ENCODE measurements around the gene TNFAIP3.
"Not testable (repeated sequence)": the region's sequence is repeated elsewhere in the genome, so short reads cannot be mapped to it uniquely, and the experiment has no call there.

Gene TNFAIP3

DNA sequence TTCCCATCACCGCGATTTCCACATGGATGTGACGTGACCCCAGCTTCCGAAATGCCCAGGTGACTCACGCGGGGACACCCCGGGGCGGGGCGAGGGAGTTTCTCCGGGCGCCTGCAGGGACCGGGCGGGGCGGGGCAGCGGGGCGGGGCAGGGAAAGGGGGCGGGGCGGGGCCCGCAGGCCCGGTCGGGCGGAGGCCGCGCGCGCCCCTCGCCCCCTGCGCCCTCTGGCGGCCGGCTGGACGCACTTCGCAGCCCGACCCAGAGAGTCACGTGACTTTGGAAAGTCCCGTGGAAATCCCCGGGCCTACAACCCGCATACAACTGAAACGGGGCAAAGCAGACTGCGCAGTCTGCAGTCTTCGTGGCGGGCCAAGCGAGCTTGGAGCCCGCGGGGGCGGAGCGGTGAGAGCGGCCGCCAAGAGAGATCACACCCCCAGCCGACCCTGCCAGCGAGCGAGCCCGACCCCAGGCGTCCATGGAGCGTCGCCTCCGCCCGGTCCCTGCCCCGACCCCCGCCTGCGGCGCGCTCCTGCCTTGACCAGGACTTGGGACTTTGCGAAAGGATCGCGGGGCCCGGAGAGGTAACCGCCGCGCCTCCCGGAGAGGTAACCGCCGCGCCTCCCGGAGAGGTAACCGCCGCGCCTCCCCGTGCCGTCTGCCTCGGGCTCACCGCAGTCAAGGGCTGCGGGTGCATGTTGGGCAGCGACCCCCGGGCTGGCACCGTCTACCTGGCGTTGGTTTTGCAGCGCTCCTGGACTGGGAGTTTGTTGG lies at the start of gene TNFAIP3:
TSS of gene TNFAIP3 (plus strand) at position 346 of the 771 bp plus-strand sequence. CDS start 3,969 bp downstream, outside the sequence.
- DNase-seq (ENCODE audit: low spot score) = peak; percentile 95

DNA sequence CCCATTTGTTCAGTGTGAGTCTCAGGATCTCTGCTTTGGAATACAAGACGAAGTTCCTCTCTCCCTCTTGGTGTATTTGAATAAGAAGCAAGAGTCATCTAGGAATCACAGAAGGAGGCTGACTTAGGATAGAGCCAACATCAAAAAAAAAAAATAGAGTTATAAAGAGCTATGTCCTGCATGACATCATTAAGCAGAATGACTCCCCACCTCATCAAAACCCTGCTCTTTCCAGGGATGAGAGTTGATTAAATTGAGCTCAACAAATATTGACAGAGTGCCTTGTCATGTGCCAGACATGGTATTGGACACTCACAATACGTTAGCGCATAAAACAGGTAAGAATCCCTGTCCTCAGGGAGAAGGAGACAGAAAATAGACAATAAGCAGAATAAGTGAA lies 48.6 kb upstream of the TNFAIP3 start:
- no peak for DNase-seq (ENCODE audit: low spot score)

DNA sequence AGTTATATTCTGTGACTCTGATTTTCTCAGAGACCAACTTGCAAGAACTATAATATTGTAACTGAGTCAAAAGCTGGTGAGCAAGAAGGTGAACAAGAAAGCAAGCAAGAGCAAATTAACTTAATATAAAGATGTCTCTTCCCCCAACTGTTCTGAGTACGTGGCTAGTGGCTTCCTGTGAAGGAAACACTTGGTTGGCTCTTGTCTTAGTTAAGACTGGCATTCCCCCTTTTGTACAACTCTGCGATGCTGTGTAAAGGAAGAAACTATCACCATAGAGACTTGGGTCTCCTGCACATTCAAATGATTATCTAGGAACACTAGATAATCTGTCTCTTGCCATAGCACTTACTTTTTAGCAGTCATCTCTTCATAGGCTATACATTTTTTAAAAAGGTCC lies 47.3 kb upstream of the TNFAIP3 start:
- DNase-seq (ENCODE audit: low spot score) = no peak

DNA sequence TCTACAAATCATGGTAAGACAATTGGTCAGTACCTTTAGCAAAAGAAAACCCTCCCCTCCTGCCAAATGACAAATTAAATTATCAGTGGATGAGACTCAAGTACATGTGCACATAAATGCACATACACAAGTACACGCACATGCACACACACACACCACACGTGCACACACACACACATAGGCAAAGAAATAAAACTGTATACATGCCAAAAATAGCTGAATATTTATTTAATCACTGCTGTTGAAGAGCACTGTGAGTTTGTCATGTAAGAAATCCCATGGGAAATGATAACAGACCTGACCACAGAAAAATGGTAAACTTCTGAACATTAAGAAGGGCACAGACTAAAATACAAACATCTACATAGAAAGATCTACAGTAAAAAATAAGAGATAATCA lies 46.6 kb upstream of the TNFAIP3 start:
- DNase-seq (ENCODE audit: low spot score) = no peak

DNA sequence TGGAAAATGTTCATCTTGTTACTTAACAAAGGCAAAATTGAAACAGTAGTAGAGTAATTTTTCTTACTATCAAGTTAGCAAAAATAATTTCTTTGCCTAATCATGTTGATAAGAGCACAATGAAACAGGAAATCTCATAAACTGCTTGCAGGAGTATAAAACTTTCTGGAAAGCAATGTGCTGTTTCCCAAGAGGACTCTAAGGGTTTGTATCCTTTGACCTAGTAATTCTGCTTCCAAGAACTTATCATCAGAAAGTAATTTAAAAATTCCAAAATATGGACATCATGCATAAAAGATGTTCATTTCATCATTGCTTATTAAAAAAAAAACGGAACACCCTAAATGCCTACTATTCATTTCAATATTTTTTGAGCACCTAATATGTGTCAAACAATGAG lies 46.1 kb upstream of the TNFAIP3 start:
- no peak for DNase-seq (ENCODE audit: low spot score)

DNA sequence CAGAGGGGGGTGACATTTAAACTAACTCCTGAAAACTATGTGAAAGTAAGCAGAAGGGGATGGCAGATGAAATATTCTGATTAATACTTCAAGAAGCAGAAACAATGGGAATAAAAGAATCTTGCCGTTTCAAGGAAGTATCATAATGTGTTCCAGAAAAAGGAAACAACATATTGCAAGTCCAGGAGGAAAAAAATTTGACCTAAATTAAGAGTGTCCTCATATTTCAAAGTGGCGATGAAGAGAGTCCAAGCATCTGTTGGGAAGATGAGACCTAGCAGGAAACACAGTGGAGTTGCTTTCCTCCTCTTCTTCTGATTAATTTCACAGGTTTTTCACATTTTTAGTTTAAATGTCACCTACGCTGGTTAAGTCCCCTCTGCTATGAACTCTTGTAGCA lies 45.6 kb upstream of the TNFAIP3 start:
- no peak for DNase-seq (ENCODE audit: low spot score)

DNA sequence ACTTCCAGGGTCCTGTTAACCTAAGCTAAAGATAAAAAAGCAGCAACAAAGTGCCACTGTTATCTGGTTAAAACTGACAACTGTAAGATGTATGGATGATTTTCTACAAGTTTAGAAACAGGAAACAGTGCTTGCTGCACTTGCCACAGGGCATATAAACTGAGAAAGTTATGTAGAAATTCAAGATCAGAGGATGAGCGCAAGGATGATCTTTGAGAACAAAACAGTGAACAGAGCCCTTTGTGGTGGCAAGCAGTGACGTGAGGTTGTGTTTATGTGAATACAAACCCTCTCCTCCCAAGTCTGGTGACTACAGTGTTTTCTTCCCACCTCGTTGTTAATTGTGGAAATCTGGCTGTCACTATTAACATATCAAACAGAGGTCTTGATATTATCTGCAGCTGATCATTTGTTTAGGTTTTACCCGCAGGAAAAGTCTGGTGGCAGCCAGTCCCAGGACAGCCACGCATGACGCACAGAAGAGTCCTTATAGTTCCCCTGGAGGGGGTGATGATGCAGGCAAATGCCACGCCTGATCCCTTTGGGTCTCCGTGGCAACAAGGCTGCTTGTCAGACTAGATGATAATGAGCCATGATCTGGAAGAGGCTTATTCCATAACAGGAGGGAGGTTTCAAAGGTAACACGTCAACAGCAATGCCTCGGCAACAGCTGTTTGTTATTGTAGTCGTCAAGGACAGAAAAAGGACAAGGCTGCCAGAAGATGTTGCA lies 43.1 kb upstream of the TNFAIP3 start:
- no peak for DNase-seq (ENCODE audit: low spot score)

DNA sequence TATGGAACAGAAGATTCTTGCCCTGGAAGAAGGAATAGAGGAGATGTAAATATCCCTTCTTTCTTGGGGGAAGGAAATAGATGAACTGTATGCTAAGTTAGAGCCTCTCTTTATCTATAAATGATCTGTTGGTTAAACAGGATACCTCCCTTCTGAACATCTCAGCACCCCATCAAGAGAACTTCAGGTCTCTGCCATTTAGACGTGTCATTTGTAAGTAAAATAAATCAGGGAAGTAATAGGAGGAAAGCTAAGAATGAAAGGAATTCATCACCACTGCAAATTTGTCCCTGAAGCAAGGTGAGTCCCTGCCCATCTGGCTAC lies 42.5 kb upstream of the TNFAIP3 start:
- DNase-seq (ENCODE audit: low spot score) = no peak

DNA sequence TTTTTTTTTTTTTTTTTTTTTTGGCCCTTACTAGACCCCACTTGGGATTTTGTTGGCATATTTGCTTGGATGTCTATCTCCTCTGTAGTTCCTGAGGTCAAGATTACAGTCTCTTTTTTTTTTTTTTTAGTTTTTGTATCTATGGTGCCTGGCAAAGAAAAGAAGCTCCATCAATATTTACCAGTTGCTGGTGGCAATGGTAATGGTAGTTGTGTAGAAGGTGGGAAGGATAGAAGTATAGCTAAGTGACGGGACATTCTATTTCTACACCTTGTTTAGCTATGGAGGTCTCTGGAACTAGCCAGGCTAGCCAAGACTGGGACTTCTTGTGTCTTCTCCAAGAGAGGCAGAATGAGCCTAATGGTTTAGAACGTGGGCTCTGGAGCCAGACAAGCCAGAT lies 42.2 kb upstream of the TNFAIP3 start:
- DNase-seq (ENCODE audit: low spot score) = no peak

DNA sequence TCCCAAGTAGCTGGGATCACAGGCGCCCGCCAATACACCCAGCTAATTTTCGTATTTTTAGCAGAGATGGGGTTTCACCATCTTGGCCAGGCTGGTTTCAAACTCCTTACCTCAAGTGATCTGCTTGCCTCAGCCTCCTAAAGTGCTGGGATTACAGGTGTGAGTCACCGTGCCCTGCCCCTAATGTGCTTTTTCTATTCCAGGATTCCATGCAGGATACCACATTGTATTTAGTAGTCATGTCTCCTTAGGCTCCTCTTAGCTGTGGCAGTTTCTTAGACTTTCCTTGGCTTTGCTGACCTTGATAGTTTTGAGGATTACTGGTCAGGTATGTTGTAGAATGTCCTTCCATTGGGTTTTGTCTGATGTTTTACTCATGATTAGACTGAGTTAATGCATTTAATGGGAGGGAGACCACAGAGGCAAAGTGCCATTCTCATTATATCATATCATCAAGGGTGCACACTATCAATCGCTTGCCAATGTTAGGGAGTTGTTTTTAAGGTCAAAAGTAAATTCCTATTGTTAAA lies 39.6 kb upstream of the TNFAIP3 start:
- DNase-seq (ENCODE audit: low spot score) = no peak

DNA sequence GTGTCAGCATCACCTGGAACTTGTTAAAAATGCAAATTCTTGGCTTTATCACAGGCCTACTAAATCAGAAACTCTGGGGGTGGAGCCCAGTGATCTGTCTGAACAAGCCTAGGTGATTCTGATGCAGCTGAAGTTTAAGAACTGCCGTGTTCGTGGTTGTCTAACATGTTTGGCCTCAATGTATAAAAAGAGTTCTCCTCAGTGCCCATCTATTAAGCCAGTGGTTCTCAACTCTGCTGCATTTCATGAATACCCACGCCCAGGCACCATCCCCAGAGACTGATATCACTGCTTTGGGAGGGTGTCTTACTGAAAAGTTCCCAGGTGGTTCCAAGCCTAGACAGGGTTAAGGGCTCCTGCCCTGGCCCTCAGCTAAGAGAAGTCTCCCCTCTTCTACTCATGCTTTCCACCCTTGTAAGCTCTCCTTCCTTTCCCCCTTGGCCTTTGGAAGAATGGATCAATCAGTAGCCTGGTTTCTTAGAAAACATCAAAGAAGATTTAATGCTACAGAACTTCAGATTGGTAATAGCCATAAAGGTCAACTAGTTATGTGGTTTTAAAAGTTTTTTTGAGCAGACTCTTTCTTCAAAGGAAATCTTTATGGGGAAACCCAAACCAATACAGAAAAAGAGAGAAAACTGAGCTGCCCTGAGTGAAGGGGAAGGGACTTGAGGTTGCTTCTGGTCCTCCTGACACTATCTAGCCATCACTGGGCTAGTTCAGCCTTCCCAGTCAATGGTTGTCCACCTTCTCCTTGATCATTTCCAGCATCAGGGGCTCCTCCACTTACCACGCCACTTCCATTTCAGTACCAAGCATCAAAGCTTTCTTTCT lies 38.9 kb upstream of the TNFAIP3 start:
- DNase-seq (ENCODE audit: low spot score) = no peak

DNA sequence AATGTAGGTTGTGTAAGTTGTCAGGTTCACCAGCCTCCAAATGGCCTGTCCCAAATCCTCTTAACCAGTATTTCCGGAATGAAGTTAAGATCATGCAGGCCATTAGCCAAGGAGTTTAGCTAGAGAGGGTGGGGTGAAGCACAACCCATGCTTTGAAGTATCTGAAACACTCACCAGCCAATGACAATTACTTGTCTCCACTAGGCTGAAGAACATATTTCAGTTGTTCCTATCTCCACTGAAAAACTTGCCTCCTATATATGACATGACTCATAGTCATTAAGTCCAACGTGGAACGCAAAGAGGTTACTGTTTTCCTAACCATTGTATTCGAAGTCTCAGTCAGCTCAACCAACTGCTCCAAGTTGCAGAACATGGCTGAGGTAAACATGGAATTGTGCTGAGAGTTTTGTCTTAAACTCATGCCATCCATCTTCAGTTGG lies 37.4 kb upstream of the TNFAIP3 start:
- no peak for DNase-seq (ENCODE audit: low spot score)

DNA sequence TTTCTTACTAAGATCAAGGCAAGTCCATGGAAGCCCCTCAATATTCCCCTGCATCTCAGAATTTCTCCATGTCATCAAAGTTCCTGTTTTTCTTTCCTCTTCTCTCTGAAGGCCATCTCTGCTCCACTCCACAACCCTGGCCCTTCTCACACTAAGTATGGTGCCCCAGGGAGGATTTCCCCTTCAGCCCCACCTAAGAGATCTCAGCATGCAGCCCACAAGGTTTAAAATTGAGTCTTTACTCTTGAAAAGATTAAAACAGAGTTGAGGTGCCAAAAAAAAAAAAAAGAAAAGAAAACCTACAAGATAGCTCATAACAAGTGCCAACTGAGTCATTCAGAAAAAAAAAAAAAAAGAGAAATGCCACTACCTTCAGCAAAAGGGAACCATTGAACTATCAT lies 36.5 kb upstream of the TNFAIP3 start:
- no peak for DNase-seq (ENCODE audit: low spot score)

DNA sequence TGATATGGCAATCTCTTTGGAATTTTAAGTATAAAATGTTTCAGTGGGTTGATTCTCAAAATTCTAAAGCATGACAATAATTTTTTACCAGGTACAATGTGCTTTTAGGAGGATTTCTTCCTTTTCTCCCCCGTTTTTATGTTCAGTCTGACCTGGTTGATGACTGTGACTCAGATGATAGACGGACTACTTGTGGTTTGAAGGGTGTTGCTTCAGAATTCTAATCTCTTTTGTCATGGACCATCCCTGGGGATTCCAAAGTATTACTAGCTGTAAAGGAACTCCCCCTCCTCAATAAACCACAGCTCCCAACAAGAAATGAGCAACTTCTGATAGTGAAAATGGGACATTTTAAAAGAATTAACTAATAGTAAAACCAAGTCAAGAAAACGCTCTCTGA lies 34.9 kb upstream of the TNFAIP3 start:
- no peak for DNase-seq (ENCODE audit: low spot score)

DNA sequence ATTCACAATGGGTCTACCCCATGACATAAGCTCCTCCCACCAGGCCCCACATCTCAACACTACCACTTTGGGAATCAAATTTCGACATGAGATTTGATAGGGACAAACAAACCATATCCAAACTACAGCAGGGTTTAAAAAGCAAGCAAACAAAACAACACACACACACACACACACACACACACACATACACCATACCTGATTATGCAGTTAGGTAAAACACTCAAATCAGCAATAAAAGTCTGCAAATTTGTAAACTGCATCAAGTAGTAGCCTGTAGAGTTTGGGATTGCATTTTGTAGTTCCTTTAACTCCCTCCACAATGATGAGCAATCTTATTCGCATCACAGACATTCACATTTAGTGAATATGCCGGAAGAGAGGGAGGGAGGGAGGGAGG lies 32.6 kb upstream of the TNFAIP3 start:
- DNase-seq (ENCODE audit: low spot score) = no peak

DNA sequence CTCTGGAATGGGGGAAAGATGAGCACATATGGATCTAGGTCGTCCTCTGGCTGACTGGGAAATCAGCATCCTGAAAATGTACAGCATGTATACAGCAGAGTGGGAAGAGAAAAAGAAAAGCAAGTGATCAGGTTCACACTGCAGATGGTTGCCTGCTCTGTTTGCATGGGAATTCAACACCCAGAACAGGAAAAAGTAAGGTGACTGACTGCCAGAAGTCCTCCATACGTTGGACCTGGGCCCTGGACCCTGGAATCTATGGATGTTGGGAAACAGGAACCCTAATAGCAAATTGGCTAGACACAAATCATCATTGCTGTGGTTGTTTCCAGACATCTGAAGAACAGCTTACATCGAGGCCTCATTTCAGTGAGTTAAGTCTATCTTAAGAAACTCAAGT lies 30.3 kb upstream of the TNFAIP3 start:
- no peak for DNase-seq (ENCODE audit: low spot score)

DNA sequence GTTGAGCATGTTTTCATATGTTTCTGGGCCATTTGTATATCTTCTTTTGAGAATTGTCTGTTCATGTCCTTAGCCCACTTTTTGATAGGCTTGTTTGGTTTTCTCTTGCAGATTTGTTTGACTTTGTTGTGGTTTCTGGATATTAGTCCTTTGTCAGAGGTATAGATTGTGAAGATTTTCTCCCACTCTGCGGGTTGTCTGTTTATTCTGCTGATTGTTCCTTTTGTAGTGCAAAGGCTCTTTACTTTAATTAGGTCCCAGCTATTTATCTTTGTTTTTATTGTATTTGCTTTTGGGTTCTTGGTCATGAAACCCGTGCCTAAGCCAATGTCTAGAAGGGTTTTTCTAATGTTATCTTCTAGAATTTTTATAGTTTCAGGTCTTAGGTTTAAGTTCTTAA lies 29.0 kb upstream of the TNFAIP3 start:
- DNase-seq (ENCODE audit: low spot score) = not testable (repeated sequence)

DNA sequence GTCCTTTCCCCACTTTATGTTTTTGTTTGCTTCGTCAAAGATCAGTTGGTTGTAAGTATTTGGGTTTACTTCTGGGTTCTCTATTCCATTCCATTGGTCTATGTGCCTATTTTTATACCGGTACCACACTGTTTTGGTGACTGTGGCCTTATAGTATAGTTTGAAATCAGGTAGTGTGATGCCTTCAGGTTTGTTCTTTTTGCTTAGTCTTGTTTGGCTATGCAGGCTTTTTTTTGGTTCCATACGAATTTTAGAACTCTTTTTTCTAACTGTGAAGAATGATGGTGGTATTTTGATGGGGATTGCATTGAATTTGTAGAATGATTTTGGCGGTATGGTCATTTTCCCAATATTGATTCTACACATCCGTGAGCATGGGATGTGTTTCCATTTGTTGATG lies 28.5 kb upstream of the TNFAIP3 start:
- DNase-seq (ENCODE audit: low spot score) = not testable (repeated sequence)

DNA sequence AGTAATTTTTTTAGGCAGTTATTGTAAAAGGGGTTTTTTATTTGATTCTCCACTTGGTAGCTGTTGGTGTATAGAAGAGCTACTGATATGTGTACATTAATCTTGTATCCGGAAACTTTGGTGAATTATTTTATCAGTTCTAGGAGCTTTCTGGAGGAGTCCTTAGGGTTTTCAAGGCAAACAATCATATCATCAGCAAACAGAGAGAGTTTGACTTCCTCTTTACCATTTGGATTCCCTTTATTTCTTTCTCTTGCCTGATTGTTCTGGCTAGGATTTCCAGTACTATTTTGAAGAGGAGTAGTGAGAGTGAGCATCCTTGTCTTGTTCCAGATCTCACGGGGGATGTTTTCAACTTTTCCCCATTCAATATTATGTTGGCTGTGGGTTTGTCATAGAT lies 28.0 kb upstream of the TNFAIP3 start:
- DNase-seq (ENCODE audit: low spot score) = no peak

DNA sequence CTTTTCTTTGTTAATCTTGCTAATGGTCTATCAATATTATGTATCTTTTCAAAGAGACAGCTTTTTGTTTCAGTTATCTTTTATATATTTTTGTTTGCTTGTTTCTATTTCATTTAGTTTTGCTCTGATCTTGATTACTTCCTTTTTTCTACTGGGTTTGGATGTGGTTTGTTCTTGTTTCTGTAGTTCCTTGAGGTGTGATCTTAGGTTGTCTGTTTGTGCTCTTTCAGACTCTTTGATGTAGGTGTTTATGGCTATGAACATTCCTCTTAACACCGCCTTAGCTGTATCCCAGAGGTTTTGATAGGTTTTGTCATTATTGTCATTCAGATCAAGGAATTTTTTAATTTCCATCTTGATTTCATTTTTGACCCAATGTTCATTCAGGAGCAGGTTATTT lies 26.8 kb upstream of the TNFAIP3 start:
- no peak for DNase-seq (ENCODE audit: low spot score)

DNA sequence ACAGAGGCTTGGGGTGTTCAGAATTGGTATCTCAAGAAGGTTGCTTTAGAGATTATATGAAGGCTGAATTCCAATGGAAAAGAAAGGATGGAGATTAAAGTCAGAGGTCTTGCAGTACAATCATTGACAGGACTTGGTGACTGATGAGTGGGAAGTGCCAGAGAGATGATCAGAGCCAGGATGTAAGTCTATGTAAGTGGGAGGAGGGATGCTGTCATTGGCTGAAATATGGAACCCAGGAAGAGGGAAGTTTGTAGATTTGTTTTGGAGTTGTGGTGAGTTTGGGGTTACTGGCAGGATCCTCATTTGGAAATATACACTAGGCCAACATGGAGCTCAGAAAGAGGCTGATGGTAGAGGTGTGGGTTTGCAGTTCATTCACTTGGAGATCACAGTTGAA lies 23.8 kb upstream of the TNFAIP3 start:
- no peak for DNase-seq (ENCODE audit: low spot score)

DNA sequence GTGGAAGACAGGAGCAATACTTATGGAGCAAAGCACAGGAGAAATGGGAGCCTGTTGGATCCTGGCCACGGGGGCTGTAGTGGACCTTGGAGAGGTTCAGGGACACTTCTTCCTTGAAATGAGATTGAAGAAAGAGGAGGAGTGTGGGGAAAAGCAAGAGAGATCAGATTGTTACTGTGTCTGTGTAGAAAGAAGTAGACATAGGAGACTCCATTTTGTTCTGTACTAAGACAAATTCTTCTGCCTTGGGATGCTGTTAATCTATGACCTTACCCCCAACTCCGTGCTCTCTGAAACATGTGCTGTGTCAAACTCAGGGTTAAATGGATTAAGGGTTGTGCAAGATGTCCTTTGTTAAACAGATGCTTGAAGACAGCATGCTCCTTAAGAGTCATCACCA lies 22.7 kb upstream of the TNFAIP3 start:
- not testable (repeated sequence) for DNase-seq (ENCODE audit: low spot score)

DNA sequence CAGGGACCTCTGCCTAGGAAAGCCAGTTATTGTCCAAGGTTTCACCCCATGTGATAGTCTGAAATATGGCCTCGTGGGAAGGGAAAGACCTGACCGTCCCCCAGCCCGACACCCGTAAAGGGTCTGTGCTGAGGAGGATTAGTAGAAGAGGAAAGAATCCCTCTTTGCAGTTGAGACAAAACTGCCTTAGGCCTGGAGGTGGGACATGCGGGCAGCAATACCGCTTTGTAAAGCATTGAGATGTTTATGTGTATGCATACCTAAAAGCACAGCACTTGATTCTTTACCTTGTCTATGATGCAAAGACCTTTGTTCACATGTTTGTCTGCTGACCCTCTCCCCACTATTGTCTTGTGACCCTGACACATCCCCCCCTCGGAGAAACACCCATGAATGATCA lies 22.3 kb upstream of the TNFAIP3 start:
- DNase-seq (ENCODE audit: low spot score) = not testable (repeated sequence)
